NCI-H1105 treated with DMSO at 0.1 percent for 48 hours (cell line): ENCODE measurements around the gene CENPX.

Experiments
- DNase-seq: peaks from one replicate; lab custom pipeline; 2025; lab: John Stamatoyannopoulos, UW

Gene CENPX

DNA sequence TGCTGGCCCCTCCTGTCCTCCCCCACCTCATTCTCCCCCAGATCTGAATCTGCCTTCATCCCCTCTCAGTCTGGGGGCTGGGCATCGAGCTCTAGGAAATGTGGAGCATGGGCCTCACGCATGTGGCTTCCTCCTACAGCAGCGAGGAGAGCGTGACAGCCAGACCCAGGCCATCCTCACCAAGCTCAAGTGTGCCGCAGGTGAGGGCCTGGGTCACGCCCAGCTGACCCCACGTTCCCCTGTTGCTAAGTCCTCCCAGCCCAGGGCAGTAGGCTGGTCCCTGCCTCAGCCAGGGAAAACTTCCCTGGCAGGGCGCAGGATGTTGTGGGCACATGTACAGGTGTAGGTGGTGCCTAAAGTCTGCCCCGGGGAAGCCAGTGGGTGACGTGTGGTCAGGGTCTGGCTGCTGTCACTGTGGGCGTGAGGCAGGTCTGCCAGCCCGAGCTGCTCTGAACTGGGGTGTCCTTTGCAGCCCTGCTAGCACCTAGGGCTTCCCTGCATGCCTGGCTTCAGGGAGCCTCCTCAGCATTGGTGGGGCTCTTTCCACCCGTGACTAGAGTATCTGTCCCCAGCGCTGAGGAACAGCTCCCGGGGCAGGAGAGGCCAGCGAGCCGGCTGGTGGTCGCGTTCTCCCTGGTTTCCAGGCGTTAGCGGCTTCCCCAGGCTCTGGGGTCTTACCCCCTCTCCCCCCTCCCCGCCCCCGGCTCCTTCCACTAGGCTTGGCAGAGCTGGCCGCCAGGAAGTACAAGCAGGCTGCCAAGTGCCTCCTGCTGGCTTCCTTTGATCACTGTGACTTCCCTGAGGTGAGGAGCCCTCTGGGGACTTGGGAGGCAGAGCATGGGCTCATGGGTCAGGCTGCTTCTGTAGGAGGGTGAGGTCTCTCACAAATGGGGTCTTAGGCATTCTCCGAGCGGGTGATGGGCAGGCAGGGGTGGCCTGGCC, 32.6 kb upstream of the CENPX start:
- DNase-seq: no peak

DNA sequence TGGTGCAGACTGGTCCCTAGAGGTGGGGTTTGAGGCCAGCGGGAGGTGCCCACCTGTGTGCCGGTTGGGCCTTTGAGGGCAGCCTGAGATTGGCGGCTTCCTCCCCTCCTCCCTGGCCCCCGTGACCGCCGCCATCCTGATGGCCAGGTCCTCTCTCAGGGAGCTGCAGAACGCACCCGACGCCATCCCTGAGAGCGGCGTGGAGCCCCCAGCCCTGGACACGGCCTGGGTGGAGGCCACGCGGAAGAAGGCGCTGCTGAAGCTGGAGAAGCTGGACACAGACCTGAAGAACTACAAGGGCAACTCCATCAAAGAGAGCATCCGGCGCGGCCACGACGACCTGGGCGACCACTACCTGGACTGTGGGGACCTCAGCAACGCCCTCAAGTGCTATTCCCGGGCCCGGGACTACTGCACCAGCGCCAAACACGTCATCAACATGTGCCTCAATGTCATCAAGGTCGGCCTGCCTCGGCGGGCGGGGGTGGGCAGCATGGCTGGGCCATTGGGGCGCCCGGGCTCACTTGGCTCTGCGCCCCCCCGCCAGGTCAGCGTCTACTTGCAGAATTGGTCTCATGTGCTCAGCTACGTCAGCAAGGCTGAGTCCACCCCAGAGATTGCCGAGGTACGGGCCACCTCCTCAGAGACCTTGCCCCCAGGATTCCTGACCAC, 31.8 kb upstream of the CENPX start:
- no peak for DNase-seq

GRCh38 chr17:82053556-82054263, 31.0 kb upstream of the CENPX start:
- no peak for DNase-seq

GRCh38 chr17:82053130-82053529, 30.5 kb upstream of the CENPX start:
- no peak for DNase-seq

DNA sequence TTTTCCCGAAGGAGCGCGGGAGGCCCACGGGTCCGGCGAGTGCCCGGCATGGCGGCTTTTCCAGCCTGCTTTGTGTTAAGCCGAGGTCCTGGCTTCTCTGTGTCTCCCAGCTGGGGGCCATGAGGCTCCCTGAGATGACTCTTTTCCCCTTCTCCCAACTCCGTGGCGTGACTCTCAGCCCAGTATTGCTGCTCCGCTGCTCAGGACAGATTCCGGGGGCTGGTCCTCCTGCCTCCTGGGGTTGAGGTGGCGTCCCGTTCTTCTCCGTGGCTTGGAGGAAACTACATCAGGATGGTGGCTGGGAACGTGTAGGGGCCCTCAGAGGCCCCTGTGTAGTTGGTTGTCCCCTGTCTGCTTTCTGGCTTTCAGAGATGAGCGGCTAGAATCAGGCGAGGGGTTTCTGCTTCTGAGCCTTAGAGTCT, 30.0 kb upstream of the CENPX start:
- no peak for DNase-seq

DNA sequence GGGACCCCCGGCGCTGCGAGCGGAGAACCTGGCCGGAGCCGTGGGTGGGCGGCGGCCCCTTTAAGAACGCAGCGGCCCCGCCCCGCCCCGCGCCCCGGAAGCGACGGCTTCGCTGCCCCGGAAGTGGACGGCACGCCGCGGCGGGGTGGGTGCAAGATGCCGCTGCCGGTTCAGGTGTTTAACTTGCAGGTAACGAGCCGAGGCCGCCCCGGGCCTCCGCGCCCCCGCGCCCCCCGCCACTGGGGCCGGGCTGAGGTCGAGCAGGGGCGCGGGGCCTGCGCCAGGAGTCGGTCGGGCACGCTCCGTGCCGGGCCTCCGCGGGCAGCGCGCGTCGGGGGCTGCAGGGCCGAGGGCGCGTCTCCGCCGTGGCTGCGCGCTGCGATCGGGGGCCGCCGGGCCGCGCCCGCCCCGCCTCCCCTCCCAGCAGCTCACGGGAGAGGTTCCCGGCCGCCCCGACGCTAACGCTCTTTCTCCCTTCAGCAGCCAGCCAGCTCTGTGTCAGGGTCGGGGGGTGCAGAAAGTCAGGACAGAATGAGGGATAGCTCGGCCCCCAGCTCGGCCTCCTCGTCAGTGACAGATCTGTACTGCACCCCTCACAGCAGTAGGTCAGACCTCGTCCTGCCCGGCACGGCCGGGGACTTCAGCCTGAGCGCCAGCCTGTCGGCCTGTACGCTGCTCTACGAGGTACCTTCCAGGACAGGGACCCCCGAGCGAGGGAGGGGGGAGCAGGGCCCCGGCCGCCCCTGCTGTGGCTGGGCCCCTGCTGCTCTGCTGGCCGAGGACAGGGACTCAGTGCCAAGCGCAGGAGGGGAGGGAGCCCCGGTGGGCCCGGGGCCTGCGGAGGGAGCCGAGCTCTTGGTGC, 29.3 kb upstream of the CENPX start, which contains the start of the genes GPS1 and RFNG:
Gene GPS1 (plus strand): TSS at position 123 of the 862 bp plus-strand sequence. CDS start 34 bp downstream, at position 157.
Gene RFNG (minus strand): TSS at position 36 of the 862 bp plus-strand sequence. CDS start 45 bp downstream, outside the sequence.
- peak; percentile 51 for DNase-seq

DNA sequence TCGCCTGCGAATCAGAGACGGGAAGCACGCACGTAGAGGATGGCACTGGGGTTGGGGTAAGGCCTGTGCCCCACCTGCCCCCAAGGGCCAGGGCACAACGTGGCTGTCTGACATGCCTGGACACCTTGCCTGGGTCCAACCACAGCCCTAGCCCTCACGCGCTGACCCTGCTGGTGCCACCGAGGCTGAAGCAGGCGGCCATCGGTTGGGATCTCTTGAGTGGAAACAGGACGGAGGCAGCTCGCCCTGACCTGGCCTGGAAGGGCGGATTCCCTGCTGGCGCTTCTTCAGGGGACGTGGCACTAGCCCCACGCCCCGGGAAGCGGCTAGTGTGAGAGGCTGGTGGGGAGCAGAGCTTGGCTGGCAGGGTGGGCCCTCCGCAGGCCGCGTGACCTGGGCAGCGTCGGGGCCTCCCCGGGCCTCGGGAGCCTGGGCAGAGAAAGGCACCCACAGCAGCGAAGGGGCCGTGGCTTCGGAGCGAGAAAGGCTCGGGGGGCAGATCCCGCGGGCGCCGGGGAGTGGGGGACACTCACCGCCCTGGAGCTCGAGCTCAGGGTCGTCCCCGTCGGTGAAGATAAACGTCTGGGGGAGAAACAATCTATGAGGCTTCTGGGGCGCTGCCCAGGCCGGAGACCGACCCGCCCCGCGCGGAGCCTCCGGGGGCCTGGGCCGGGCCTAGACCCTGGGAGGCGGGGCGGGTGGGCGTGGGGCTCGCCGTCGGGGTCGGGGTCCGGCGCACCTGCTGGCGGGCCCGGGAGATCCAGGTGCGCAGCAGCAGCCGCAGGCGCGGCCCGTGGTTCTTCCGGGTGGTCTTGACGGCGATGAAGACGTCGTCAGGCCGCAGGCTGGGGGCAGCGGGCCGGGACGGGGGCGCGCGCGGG, 28.3 kb upstream of the CENPX start:
- no peak for DNase-seq

DNA sequence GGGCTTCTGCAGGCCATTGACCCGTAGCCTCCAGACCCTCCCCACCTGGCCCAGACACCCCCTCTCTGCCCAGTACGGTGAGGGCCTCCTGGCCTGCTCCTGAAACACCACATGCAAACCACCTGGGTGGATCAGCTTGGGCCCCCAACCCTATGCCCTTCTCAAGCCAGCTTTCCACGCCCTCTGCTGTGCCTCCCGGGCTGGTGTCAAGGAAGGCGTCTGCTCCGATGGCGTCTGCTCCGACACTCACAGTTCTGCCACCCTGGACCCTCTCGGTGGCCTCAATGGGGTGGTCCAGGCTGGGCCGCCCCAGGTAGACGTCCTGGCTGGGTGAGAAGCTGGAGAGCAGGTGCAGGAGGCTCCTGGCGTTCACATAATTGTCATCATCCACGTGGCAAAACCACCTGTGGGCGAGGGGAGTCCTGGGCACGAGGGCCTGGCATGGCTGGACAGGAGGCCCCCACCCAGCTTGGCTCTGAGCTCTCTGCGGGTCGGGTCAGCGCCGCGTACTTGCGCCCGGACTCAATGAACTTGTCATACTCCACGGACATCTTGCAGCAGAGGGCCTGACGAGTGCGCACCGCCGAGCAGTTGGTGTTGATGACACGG, 27.6 kb upstream of the CENPX start:
- DNase-seq: no peak

DNA sequence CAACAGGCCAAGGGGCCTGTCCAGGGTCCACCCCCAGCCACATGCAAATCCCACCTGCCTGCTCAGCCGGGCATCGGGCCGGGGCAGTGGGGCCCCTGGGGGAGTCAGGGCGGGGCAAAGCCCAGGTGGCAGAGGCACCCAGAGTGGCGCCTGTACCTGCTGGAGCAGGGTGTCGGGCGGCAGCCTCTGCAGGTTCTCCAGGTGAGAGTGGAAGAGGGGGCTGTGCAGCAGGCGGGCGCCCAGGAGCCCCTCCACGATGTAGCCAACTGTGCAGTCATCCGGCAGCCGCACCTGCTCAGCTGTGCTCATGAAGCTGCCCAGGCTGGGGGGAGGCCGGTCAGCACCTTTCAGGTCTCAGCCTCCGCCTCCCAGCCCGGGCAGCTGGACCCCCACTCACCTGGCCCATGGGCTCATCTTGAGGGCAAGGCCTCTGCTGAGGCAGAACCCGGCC, 26.9 kb upstream of the CENPX start:
- no peak for DNase-seq

DNA sequence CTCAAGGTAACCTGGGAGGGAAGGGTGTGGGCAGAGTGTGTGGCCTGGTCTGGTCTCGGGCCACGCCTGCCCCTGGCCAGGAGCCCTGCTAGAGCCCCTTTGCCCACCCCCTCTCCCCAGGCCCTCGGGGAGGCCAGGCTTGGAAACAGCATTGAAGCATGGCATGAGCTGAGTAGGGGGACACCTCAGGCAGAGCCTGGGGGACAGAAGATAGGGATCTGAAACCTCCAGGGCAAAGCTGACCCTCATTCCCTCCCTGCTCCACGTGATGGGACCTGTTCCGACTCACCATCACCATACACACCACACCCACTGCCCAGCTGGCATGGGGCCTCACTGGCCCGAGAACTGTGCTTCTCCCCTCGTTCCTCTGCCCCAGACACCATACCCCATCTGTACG, 26.4 kb upstream of the CENPX start:
- DNase-seq: no peak

GRCh38 chr17:82048571-82048971, 25.9 kb upstream of the CENPX start:
- DNase-seq: no peak

- DNase-seq: no peak
These were observed 25.4 kb upstream of the CENPX start for GRCh38 chr17:82047914-82048570.

DNA sequence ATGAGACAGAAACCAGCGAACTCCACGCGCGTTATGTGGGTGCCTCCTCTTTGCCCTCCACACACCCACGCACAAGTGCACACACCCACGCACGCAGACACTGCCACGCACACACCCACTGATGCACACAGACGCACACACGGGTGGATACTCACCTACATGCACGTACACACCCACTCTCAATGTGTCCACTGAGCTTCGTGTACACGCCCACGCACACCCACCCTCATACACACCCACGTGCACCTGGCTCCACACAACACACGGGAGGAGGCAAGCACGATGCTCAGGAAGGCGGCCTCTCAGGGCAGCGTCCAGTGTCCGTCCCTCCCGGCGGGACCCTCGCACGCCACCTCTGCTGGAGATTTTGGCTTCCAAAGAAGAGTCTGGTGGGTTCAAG, 24.7 kb upstream of the CENPX start:
- DNase-seq: no peak

DNA sequence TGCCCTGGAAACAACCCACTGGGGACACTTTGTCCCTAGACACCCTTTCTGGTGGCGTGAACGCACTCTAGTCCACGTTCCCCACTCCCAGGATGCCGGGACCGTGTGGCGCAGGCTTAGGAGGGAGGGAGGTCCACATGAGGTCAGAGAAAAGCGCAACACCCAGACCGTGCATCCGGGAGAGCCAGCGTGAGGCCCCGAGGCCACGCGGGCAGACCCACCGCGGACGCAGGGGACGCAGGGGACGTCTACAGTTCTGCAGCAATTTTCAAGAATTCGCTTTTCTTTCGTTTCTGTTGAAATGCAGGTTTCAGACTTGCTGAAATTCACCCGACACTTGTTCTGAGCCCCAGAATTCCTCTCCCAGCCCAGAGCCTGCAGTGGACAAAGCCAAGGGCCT, 24.2 kb upstream of the CENPX start:
- DNase-seq: no peak

DNA sequence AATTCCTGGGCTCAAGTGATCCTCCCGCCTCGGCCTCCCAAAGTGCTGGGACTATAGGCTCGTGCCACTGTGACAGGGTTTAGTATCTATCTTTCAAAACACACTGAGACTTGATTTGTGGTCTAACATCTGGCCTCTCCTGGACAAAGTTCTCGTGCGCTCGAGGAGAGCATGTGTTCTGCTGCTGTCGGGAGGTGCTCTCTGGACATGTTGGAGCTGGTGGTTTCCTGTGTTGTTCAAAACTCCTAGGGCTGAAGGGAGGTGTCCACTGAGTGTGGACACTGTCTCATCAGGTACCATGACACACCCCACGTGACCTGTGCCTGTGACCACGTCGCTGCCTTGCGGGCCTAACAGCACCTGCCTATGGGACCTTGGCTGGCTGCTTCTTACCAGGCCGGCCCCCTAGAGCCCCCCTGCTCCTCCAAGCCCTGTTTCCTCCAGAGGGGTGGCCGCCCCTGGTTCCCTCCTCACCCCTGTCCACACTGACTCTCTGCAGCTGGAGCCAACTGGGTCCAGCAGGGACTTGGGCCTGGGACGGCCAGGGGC, 23.3 kb upstream of the CENPX start:
- no peak for DNase-seq

- no peak for DNase-seq
These were observed 20.8 kb upstream of the CENPX start for GRCh38 chr17:82043507-82043906.

- DNase-seq: no peak
These were observed 20.0 kb upstream of the CENPX start for GRCh38 chr17:82042649-82043048.

DNA sequence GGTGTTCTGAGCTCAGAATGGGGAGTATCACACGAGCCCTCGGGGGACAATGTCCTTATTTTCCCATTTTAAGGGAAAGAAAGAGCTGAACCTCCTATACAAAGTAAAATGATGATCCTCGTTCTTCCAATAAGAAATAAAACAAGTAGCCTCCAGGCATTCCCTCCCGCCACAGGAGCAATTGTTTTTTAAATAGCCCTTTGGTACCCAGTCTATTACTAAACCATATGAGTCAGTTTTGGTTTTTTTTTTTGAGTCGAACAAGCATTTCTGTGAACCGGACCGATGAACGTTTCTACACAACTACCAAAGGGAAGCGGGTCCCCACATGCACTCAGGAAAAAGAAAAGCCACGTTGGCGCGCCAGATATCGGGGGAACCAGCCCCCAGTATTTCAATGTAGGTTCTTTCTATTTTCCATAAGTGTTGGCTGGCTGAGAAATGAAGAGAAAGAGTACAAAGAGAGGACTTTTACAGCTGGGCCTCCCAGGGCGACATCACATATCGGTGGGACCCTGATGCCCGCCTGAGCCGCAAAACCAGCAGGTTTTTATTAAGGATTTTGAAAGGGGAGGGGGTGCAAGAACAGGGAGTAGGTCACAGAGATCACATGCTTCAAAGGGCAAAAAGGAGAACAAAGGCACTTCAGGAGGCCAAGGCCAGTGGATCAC, 18.6 kb upstream of the CENPX start:
- no peak for DNase-seq
